Bronchial epithelial cell (primary cell): Measurements from ENCODE around the gene FIBIN. TPM values are rescaled to one million over a fixed set of nuclear protein-coding genes. Genes with fewer than 3 reads are reported as not detected.

Experiments used
- DNase-seq: peaks from one replicate; pipeline ENCODE4 v3.0.0-alpha.2; 2010; ENCODE audit warnings: low read depth
- FAIRE-seq: peaks from 2 replicates; lab custom pipeline; 2011; peaks lifted over from hg19 to GRCh38; lab: Jason Lieb, UNC
- H3K27me3 ChIP-seq: 2 replicates; pipeline ENCODE4 v1.5.1; 2011; ENCODE audit warnings: low read length; ENCODE audit not compliant: control insufficient read depth, insufficient read depth
- H3K36me3 ChIP-seq: 2 replicates; pipeline ENCODE4 v1.5.1; 2011; ENCODE audit warnings: low read length; ENCODE audit not compliant: control insufficient read depth, insufficient read depth
- H3K4me3 ChIP-seq: 2 replicates; pipeline ENCODE4 v1.5.1; 2011; ENCODE audit warnings: mild to moderate bottlenecking, low read depth, low read length, control low read depth
- CTCF ChIP-seq: IDR thresholded peaks from 2 replicates; pipeline ENCODE4 v1.5.1; 2011; ENCODE audit warnings: mild to moderate bottlenecking, moderate library complexity, low read length, control low read depth, inconsistent platforms; ENCODE audit not compliant: insufficient read depth, severe bottlenecking
- total RNA-seq: library from RNA; depleted of rRNA; stranded (reverse); fragments of >200 nt; gene quantifications from 2 replicates; pipeline ENCODE4 v1.2.1, GENCODE V29; 2014

Gene FIBIN
- total RNA-seq, 1 donor from 2014 or later = 14.2 TPM

- H3K4me3 ChIP-seq = no peak overlapping the region
- H3K36me3 ChIP-seq = no peaks in the 10 kb centered on the region
- H3K27me3 ChIP-seq = no peaks in the 10 kb centered on the region
- no peak for TF ChIP-seq CTCF
- DNase-seq (no peak), FAIRE-seq (no peak)
Measured at GRCh38 chr11:27018902-27019529, 25.1 kb downstream of the FIBIN start.

GRCh38 chr11:27020751-27021150, 26.8 kb downstream of the FIBIN start:
- Histone ChIP-seq H3K36me3 (no peaks in the 10 kb centered on the region), H3K4me3 (no peak overlapping the region), H3K27me3 (no peaks in the 10 kb centered on the region)
- DNase-seq (no peak), FAIRE-seq (no peak)
- TF ChIP-seq CTCF = no peak

- no peak for TF ChIP-seq CTCF
- Histone ChIP-seq H3K27me3 (no peaks in the 10 kb centered on the region), H3K36me3 (no peaks in the 10 kb centered on the region), H3K4me3 (no peak overlapping the region)
- DNase-seq (no peak), FAIRE-seq (no peak)
Measured at GRCh38 chr11:27022659-27023251, 28.8 kb downstream of the FIBIN start.

- Histone ChIP-seq H3K36me3 (no peaks in the 10 kb centered on the region), H3K4me3 (no peak overlapping the region), H3K27me3 (no peaks in the 10 kb centered on the region)
- FAIRE-seq = no peak
- DNase-seq = no peak
- TF ChIP-seq CTCF = no peak
Measured at GRCh38 chr11:27024865-27025264, 31.0 kb downstream of the FIBIN start.

GRCh38 chr11:27025312-27025955, 31.5 kb downstream of the FIBIN start:
- TF ChIP-seq CTCF = no peak
- no peak overlapping the region for H3K4me3 ChIP-seq
- no peaks in the 10 kb centered on the region for H3K27me3 ChIP-seq
- FAIRE-seq (no peak), DNase-seq (no peak)
- no peaks in the 10 kb centered on the region for H3K36me3 ChIP-seq
